Prostate gland (tissue), 2 donors: Measurements from ENCODE around the gene FAM193A.

ENCODE experiments used
- POLR2AphosphoS5 ChIP-seq: sonication (generic); formaldehyde crosslinking; IDR thresholded peaks from one replicate; pipeline ENCODE4 v1.6.1; 2017; ENCODE audit warnings: antibody characterized with exemption
- TF ChIP-seq, protein P1 (sequence below), 4 experiments: fragments of 200-600 bp in 2 of 4; fragments of 450-650 bp in 2 of 4; sonication (generic) in 2 of 4; IDR thresholded peaks; 1 replicate in 3 of 4; 2 replicates in 1 of 4; pipeline ENCODE4 v1.5.1; 2016 to 2019; ENCODE audit warnings: antibody characterized with exemption in 4 of 4, mild to moderate bottlenecking in 2 of 4, moderate library complexity in 2 of 4

DNA sequence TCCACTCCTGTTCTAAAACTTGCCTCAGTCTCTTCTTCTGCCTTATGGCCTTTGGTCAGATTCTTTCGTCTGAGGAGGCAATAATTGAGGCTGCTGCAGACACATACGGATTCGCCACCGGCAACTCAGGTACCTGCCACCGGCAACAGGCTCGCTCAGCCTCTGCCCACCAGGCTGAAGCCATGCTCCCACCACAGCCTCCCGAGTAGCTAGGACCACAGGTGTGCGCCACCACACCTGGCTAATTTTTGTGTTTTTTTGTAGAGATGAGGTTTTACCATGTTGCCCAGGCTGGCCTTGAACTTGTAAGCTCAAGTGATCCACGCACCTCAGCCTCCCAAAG lies 193.1 kb downstream of the FAM193A start:
- TF ChIP-seq, protein P1, sequence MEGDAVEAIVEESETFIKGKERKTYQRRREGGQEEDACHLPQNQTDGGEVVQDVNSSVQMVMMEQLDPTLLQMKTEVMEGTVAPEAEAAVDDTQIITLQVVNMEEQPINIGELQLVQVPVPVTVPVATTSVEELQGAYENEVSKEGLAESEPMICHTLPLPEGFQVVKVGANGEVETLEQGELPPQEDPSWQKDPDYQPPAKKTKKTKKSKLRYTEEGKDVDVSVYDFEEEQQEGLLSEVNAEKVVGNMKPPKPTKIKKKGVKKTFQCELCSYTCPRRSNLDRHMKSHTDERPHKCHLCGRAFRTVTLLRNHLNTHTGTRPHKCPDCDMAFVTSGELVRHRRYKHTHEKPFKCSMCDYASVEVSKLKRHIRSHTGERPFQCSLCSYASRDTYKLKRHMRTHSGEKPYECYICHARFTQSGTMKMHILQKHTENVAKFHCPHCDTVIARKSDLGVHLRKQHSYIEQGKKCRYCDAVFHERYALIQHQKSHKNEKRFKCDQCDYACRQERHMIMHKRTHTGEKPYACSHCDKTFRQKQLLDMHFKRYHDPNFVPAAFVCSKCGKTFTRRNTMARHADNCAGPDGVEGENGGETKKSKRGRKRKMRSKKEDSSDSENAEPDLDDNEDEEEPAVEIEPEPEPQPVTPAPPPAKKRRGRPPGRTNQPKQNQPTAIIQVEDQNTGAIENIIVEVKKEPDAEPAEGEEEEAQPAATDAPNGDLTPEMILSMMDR (IDR thresholded peaks at IDR 0.05), result no peak
- no peak for TF ChIP-seq POLR2AphosphoS5
